IPS-20b (cell line): ENCODE results near the gene OR4F15.

Experiments used
- H3K27ac ChIP-seq: one replicate; pipeline ENCODE4 v1.5.1; 2013; ENCODE audit warnings: low read length
- H3K27me3 ChIP-seq: 2 replicates; pipeline ENCODE4 v1.6.1; 2013; ENCODE audit warnings: mild to moderate bottlenecking, low read length, inconsistent platforms; ENCODE audit not compliant: insufficient read depth
- H3K36me3 ChIP-seq: 2 replicates; pipeline ENCODE4 v1.6.1; 2013; ENCODE audit warnings: low read depth, mild to moderate bottlenecking, inconsistent platforms, low read length, moderate library complexity; ENCODE audit not compliant: insufficient read depth
- H3K4me1 ChIP-seq: 2 replicates; pipeline ENCODE4 v1.6.1; 2013; ENCODE audit warnings: mild to moderate bottlenecking, control low read depth, inconsistent platforms, low read length, moderate library complexity; ENCODE audit not compliant: insufficient read depth
- H3K4me3 ChIP-seq: 2 replicates; pipeline ENCODE4 v1.5.1; 2013; ENCODE audit warnings: mild to moderate bottlenecking, low read length, inconsistent platforms
- H3K9ac ChIP-seq: 2 replicates; pipeline ENCODE4 v1.6.1; 2013; ENCODE audit warnings: low read depth, mild to moderate bottlenecking, inconsistent platforms, low read length, moderate library complexity
- H3K9me3 ChIP-seq: 2 replicates; pipeline ENCODE4 v1.6.1; 2013; ENCODE audit warnings: mild to moderate bottlenecking, low read depth, low read length, inconsistent platforms; ENCODE audit not compliant: insufficient read depth

Gene OR4F15

GRCh38 chr15:101805605-101806345, 6.2 kb upstream of the OR4F15 start:
- H3K36me3 ChIP-seq = no peaks in the 10 kb centered on the region
- H3K27me3 ChIP-seq = no peaks in the 10 kb centered on the region
- H3K9ac ChIP-seq = no peak overlapping the region
- no peaks in the 10 kb centered on the region for H3K9me3 ChIP-seq
- H3K4me1 ChIP-seq = no peaks in the 10 kb centered on the region
- H3K27ac ChIP-seq = no peak overlapping the region
- no peak overlapping the region for H3K4me3 ChIP-seq

- no peak overlapping the region for H3K27ac ChIP-seq
- H3K9me3 ChIP-seq = no peaks in the 10 kb centered on the region
- H3K27me3 ChIP-seq = no peaks in the 10 kb centered on the region
- H3K9ac ChIP-seq = no peak overlapping the region
- H3K4me1 ChIP-seq = no peaks in the 10 kb centered on the region
- no peak overlapping the region for H3K4me3 ChIP-seq
- H3K36me3 ChIP-seq = no peaks in the 10 kb centered on the region
These were observed 4.6 kb upstream of the OR4F15 start for GRCh38 chr15:101807345-101807945.

- Histone ChIP-seq H3K9ac (no peak overlapping the region), H3K4me3 (no peak overlapping the region), H3K36me3 (no peaks in the 10 kb centered on the region), H3K4me1 (no peaks in the 10 kb centered on the region), H3K27me3 (no peaks in the 10 kb centered on the region), H3K27ac (no peak overlapping the region), H3K9me3 (no peaks in the 10 kb centered on the region)
These were observed 3.8 kb upstream of the OR4F15 start for GRCh38 chr15:101808201-101808600.

- H3K27me3 ChIP-seq = no peaks in the 10 kb centered on the region
- no peaks in the 10 kb centered on the region for H3K4me1 ChIP-seq
- H3K4me3 ChIP-seq = no peak overlapping the region
- no peaks in the 10 kb centered on the region for H3K36me3 ChIP-seq
- H3K9me3 ChIP-seq = no peaks in the 10 kb centered on the region
- no peak overlapping the region for H3K27ac ChIP-seq
- H3K9ac ChIP-seq = no peak overlapping the region
These were observed 1.5 kb upstream of the OR4F15 start for GRCh38 chr15:101810456-101810855.

GRCh38 chr15:101810876-101811275, 1.1 kb upstream of the OR4F15 start:
- H3K9me3 ChIP-seq = no peaks in the 10 kb centered on the region
- no peaks in the 10 kb centered on the region for H3K4me1 ChIP-seq
- no peaks in the 10 kb centered on the region for H3K36me3 ChIP-seq
- H3K27me3 ChIP-seq = no peaks in the 10 kb centered on the region
- H3K4me3 ChIP-seq = no peak overlapping the region
- H3K9ac ChIP-seq = no peak overlapping the region
- no peak overlapping the region for H3K27ac ChIP-seq

- H3K4me3 ChIP-seq = no peak overlapping the region
- H3K9ac ChIP-seq = no peak overlapping the region
- H3K36me3 ChIP-seq = no peaks in the 10 kb centered on the region
- H3K27ac ChIP-seq = no peak overlapping the region
- no peaks in the 10 kb centered on the region for H3K27me3 ChIP-seq
- no peaks in the 10 kb centered on the region for H3K9me3 ChIP-seq
- H3K4me1 ChIP-seq = no peaks in the 10 kb centered on the region
These were observed 2.0 kb downstream of the OR4F15 start for GRCh38 chr15:101813803-101814534.

GRCh38 chr15:101820781-101821180, 8.8 kb downstream of the OR4F15 start:
- Histone ChIP-seq H3K9me3 (no peaks in the 10 kb centered on the region), H3K27me3 (no peaks in the 10 kb centered on the region; the same call in 1 of the 2 replicates), H3K4me1 (no peaks in the 10 kb centered on the region), H3K36me3 (no peaks in the 10 kb centered on the region), H3K4me3 (no peak overlapping the region), H3K27ac (no peak overlapping the region), H3K9ac (no peak overlapping the region)

- no peaks in the 10 kb centered on the region for H3K27me3 ChIP-seq
- no peaks in the 10 kb centered on the region for H3K9me3 ChIP-seq
- H3K9ac ChIP-seq = no peak overlapping the region
- H3K4me3 ChIP-seq = no peak overlapping the region
- no peak overlapping the region for H3K27ac ChIP-seq
- H3K36me3 ChIP-seq = no peaks in the 10 kb centered on the region
- H3K4me1 ChIP-seq = no peaks in the 10 kb centered on the region
These were observed 15.3 kb downstream of the OR4F15 start for GRCh38 chr15:101827257-101827656.

GRCh38 chr15:101828774-101829173, 16.8 kb downstream of the OR4F15 start:
- Histone ChIP-seq H3K9me3 (no peaks in the 10 kb centered on the region), H3K4me3 (no peak overlapping the region), H3K27ac (no peak overlapping the region), H3K36me3 (no peaks in the 10 kb centered on the region), H3K9ac (no peak overlapping the region), H3K4me1 (no peaks in the 10 kb centered on the region), H3K27me3 (no peaks in the 10 kb centered on the region)

- H3K4me1 ChIP-seq = no peaks in the 10 kb centered on the region
These were observed 29.7 kb downstream of the OR4F15 start for GRCh38 chr15:101841656-101842055.

GRCh38 chr15:101844916-101845315, 32.9 kb downstream of the OR4F15 start:
- Histone ChIP-seq H3K36me3 (no peaks in the 10 kb centered on the region), H3K9ac (no peak overlapping the region), H3K4me3 (no peak overlapping the region), H3K4me1 (no peaks in the 10 kb centered on the region), H3K27ac (no peak overlapping the region), H3K27me3 (no peaks in the 10 kb centered on the region), H3K9me3 (no peaks in the 10 kb centered on the region)

More at GRCh38 chr15:101841656-101842055, 29.7 kb downstream of the OR4F15 start:
- no peaks in the 10 kb centered on the region for H3K36me3 ChIP-seq
- H3K27me3 ChIP-seq = no peaks in the 10 kb centered on the region
- no peak overlapping the region for H3K4me3 ChIP-seq
- no peak overlapping the region for H3K9ac ChIP-seq
- no peak overlapping the region for H3K27ac ChIP-seq
- no peaks in the 10 kb centered on the region for H3K9me3 ChIP-seq

- no peaks in the 10 kb centered on the region for H3K4me1 ChIP-seq
- H3K9me3 ChIP-seq = no peaks in the 10 kb centered on the region
- no peak overlapping the region for H3K27ac ChIP-seq
- no peak overlapping the region for H3K4me3 ChIP-seq
- no peak overlapping the region for H3K9ac ChIP-seq
- no peaks in the 10 kb centered on the region for H3K36me3 ChIP-seq
- H3K27me3 ChIP-seq = no peaks in the 10 kb centered on the region
These were observed 40.4 kb downstream of the OR4F15 start for GRCh38 chr15:101852356-101852755.
